Tibial nerve (tissue), 4 donors: Measurements from ENCODE around the gene RALA. TPM values are rescaled to one million over a fixed set of nuclear protein-coding genes. Genes with fewer than 3 reads are reported as not detected.

Experiments used
- DNase-seq, 2 donors: peaks; one replicate each; pipeline ENCODE4 v3.0.0-alpha.2; 2019; ENCODE audit warnings: low spot score in 2 of 2
- H3K27ac ChIP-seq, 4 donors: fragments of 200-600 bp; sonication (generic) in 3 of 4; one replicate each; pipeline ENCODE4 v1.5.1; 2017 to 2019; ENCODE audit warnings: mild to moderate bottlenecking in 1 of 4
- H3K27me3 ChIP-seq, 2 donors: fragments of 200-600 bp; sonication (generic) in 1 of 2; one replicate each; pipeline versions ENCODE4 v1.5.1 to v1.6.0; 2017 to 2019
- H3K36me3 ChIP-seq, 3 donors: fragments of 200-600 bp; sonication (generic); one replicate each; pipeline ENCODE4 v1.5.1; 2018 to 2019
- H3K4me1 ChIP-seq, 4 donors: fragments of 200-600 bp; sonication (generic) in 3 of 4; one replicate each; pipeline ENCODE4 v1.5.1; 2017 to 2019
- H3K4me3 ChIP-seq, 4 donors: fragments of 200-600 bp; sonication (generic) in 3 of 4; one replicate each; pipeline ENCODE4 v1.5.1; 2017 to 2019; ENCODE audit warnings: mild to moderate bottlenecking in 1 of 4, moderate library complexity in 1 of 4
- H3K9me3 ChIP-seq, 4 donors: fragments of 200-600 bp; sonication (generic) in 3 of 4; one replicate each; pipeline ENCODE4 v1.5.1; 2017 to 2019
- EP300 ChIP-seq, 2 donors: sonication (generic); formaldehyde crosslinking; IDR thresholded peaks; one replicate each; pipeline ENCODE4 v1.6.1; 2017; ENCODE audit warnings: antibody characterized with exemption in 2 of 2, mild to moderate bottlenecking in 1 of 2
- POLR2A ChIP-seq, 2 donors: fragments of 450-650 bp; IDR thresholded peaks; one replicate each; pipeline ENCODE4 v1.6.1; 2017; ENCODE audit warnings: antibody characterized with exemption in 2 of 2, mild to moderate bottlenecking in 2 of 2, moderate library complexity in 2 of 2
- WGBS, 2 donors: methylation state at CpG; one replicate each; pipeline ENCODE4 v1.1.5; 2018; 5-methylcytosine and 5-hydroxymethylcytosine counted together
- total RNA-seq, 4 donors: library from RNA; depleted of rRNA; stranded (reverse); fragments of >200 nt; gene quantifications; one replicate each; pipeline ENCODE4 v1.1.0, GENCODE V29; 2016
- TF ChIP-seq, protein P1 (sequence below), 5 experiments: fragments of 200-600 bp in 3 of 5; fragments of 450-650 bp in 2 of 5; sonication (generic) in 3 of 5; IDR thresholded peaks; one replicate each; pipeline ENCODE4 v1.5.1; 2016 to 2019; ENCODE audit warnings: antibody characterized with exemption in 5 of 5, mild to moderate bottlenecking in 3 of 5, moderate library complexity in 2 of 5

The RALA gene
- total RNA-seq, 4 donors from 2014 or later, result 16.7 to 38.2 (median 23.9) TPM

DNA sequence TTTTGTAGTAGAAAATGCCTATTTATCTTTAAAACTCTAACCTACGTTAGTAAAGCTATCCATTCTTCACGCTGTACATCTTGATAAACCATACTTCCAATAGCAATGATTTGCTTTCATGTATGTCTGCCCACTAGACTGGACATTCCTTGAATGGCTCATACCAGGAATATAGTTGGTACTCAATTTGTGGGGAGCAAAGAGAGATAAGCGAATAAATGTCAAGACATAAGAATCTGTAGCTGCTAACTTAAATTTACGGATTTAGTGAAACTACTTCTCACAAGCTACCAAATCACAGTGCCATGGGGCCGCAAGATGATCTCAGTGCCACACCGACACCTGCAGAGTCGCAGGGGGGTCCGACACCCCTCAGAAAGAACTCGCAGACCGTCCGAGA is 763 bp upstream of the RALA start:
- DNase-seq, result peak in 1 of 2 donors; percentile 7
- Histone ChIP-seq H3K9me3 (no peaks in the 10 kb centered on the region), H3K4me3 (peak overlapping the region; percentile 75 to 94 (median 88)), H3K27ac (peak overlapping the region; percentile 73 to 96 (median 88)), H3K27me3 (no peaks in the 10 kb centered on the region), H3K4me1 (peaks cover 0 to 43% (median 19%) of the 10 kb centered on the region in 4 donors), H3K36me3 (no peaks in the 10 kb centered on the region)
- 29 to 59% methylated on average over 6 to 11 of the region's 11 CpGs for WGBS, 2 donors
- TF ChIP-seq EP300 (IDR thresholded peaks at IDR 0.05), result no peak
- TF ChIP-seq POLR2A (IDR thresholded peaks at IDR 0.05), result no peak
- TF ChIP-seq, protein P1, sequence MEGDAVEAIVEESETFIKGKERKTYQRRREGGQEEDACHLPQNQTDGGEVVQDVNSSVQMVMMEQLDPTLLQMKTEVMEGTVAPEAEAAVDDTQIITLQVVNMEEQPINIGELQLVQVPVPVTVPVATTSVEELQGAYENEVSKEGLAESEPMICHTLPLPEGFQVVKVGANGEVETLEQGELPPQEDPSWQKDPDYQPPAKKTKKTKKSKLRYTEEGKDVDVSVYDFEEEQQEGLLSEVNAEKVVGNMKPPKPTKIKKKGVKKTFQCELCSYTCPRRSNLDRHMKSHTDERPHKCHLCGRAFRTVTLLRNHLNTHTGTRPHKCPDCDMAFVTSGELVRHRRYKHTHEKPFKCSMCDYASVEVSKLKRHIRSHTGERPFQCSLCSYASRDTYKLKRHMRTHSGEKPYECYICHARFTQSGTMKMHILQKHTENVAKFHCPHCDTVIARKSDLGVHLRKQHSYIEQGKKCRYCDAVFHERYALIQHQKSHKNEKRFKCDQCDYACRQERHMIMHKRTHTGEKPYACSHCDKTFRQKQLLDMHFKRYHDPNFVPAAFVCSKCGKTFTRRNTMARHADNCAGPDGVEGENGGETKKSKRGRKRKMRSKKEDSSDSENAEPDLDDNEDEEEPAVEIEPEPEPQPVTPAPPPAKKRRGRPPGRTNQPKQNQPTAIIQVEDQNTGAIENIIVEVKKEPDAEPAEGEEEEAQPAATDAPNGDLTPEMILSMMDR (IDR thresholded peaks at IDR 0.05), result no peak

DNA sequence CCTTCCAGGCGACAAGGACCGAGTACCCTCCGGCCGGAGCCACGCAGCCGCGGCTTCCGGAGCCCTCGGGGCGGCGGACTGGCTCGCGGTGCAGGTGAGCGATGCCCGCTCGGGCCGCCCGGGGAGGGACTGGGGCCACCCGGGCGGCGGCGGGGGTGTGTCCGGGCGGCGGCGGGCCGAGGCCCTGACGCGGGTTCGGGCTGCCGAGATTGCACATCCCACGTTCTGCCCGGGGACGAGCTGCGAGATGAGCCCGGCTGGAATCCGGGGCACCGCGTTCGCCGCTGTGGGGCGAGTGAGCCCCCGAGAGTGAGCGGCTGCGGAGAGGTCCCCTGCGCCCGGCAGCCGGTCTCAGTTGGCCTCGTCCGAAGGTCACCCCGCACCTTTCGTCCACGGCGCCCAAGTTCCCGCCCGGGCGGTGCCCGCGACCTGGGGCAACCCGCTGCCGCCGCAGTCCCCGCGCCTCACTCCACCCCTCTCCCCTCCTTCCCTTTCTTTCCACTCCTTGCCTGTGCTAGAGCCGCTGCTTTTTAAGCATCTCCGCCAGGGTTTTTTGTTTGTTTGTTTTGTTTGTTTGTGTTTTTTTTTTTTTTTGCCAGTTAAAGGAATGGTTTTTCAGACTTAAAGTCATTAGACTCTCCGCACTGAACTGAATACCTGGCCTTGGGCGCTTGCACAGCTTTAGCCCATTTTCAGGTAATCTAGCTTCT is 515 bp downstream of the RALA start:
- peak in 1 of 2 donors; percentile 9 for DNase-seq

DNA sequence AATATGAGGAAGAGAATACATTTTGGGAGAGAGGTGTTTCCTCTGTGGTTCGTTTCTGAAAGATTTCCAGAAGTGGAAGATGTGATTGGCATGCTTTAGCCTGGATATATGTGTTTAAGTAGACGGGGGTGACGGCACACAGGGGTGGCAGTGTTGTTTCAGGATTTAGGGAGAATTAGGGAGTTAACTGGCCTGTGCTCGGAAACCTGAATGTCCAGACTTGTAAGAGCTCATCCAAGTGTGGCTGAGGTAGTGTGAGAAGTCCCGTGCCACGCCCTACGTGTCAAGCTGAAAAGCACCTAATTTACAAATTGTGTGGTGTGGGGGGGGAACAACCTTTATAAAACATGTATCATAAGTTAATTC is 1.1 kb downstream of the RALA start:
- no peaks in the 10 kb centered on the region for H3K27me3 ChIP-seq
- no peak for TF ChIP-seq POLR2A (IDR thresholded peaks at IDR 0.05)
- no peak for TF ChIP-seq EP300 (IDR thresholded peaks at IDR 0.05)
- TF ChIP-seq, protein P1 (IDR thresholded peaks at IDR 0.05), result no peak
- H3K9me3 ChIP-seq, result no peaks in the 10 kb centered on the region
- 5 to 8% methylated on average over 7 of the region's 7 CpGs for WGBS, 2 donors
- H3K4me1 ChIP-seq, result peaks cover 0 to 51% (median 19%) of the 10 kb centered on the region in 4 donors
- peak overlapping the region in 2 of 4 donors; percentile 81 to 94 for H3K27ac ChIP-seq
- peaks cover 0 to 2% (median 0%) of the 10 kb centered on the region in 3 donors for H3K36me3 ChIP-seq
- H3K4me3 ChIP-seq, result peak overlapping the region; percentile 75 to 94 (median 88)
- peak in 1 of 2 donors; percentile 13 for DNase-seq

More for the DNA sequence above, 515 bp downstream of the RALA start:
- H3K36me3 ChIP-seq, result no peaks in the 10 kb centered on the region
- peak overlapping the region; percentile 75 to 94 (median 88) for H3K4me3 ChIP-seq
- peak overlapping the region; percentile 73 to 96 (median 88) for H3K27ac ChIP-seq
- peaks cover 0 to 51% (median 19%) of the 10 kb centered on the region in 4 donors for H3K4me1 ChIP-seq
- WGBS, 2 donors, result 1% methylated on average over 33 to 37 of the region's 68 CpGs
- no peaks in the 10 kb centered on the region for H3K27me3 ChIP-seq
- TF ChIP-seq POLR2A (IDR thresholded peaks at IDR 0.05), result no peak
- no peak for TF ChIP-seq EP300 (IDR thresholded peaks at IDR 0.05)
- TF ChIP-seq, protein P1 (IDR thresholded peaks at IDR 0.05), result no peak
- no peaks in the 10 kb centered on the region for H3K9me3 ChIP-seq

DNA sequence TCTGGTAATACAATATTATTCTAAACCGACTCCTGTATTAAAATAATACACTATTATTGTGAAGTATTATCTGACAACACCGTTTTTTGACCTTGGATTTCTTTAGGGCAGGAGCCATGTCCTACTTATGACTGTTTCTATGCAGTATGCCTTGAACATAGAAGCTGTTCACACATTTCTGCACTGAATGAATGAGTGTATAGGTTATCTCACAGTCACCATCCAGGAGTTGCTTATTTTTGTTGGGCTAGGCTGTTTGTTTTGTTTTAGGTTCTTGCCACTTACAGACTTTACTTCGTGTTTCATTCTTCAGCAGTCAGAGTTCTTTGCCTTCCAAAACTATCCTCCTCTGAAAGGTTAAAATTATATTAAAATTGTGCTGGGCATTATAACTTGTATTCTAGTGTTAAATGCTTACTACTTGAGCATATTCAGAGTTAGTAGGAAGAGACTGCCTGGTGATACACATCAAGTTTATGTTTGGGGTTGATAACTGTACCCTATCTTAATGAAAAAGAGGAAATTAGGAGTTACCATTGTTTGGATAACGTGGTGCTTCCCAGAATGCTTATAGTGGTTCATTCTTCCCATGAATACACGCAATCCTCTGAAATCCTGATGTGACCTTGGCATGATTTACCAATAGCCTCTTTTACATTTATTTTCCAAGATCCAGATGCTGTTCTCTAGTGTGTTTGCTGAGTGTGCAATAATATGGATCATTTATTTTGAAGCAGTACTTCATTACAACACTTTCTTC is 1.7 kb downstream of the RALA start:
- no peaks in the 10 kb centered on the region for H3K9me3 ChIP-seq
- no peaks in the 10 kb centered on the region for H3K27me3 ChIP-seq
- no peak for DNase-seq
- peaks cover 0 to 51% (median 19%) of the 10 kb centered on the region in 4 donors for H3K4me1 ChIP-seq
- peak overlapping the region in 2 of 4 donors; percentile 75 to 87 for H3K4me3 ChIP-seq
- peaks cover 0 to 9% (median 0%) of the 10 kb centered on the region in 3 donors for H3K36me3 ChIP-seq
- TF ChIP-seq POLR2A (IDR thresholded peaks at IDR 0.05) (no peak), EP300 (IDR thresholded peaks at IDR 0.05) (no peak)
- TF ChIP-seq, protein P1 (IDR thresholded peaks at IDR 0.05), result no peak
- 11 to 15% methylated on average over 5 of the region's 5 CpGs for WGBS, 2 donors
- H3K27ac ChIP-seq, result no peak overlapping the region
